Ovary (tissue), 3 donors: ENCODE data around the gene NCBP2.

Experiments
- EP300 ChIP-seq: sonication (generic); formaldehyde crosslinking; IDR thresholded peaks from one replicate; pipeline ENCODE4 v1.6.1; 2017; ENCODE audit warnings: antibody characterized with exemption
- POLR2A ChIP-seq: fragments of 450-650 bp; IDR thresholded peaks from one replicate; pipeline ENCODE4 v1.6.1; 2017; ENCODE audit warnings: antibody characterized with exemption, mild to moderate bottlenecking, moderate library complexity
- TF ChIP-seq, protein P1 (sequence below), 3 donors: fragments of 450-650 bp in 2 of 3; fragments of 200-600 bp in 1 of 3; IDR thresholded peaks; one replicate each; pipeline versions ENCODE4 v1.5.1 to v1.8.0; 2016 to 2022; ENCODE audit warnings: antibody characterized with exemption in 3 of 3, mild to moderate bottlenecking in 1 of 3
- donor health status: DM: no; HTN: no; CAD: no.

DNA sequence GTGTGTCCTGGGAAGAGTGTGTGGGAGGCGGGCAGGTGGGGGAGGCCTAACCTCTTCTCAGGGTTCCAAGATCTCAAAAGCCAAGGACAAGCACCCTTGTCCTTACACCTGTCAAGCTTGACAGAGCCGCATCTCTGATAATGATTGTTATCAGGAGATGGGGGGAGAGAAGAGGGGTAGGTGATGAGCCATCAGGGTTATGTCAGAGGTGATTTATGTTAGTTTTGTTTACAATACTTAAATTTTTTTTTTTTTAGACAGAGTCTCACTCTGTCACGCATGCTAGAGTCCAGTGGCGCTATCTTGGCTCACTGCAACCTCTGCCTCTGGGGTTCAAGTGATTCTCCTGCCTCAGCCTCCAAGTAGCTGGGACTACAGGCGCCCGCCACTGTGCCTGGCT is 7.4 kb upstream of the NCBP2 start:
- TF ChIP-seq EP300: no peak
- TF ChIP-seq, protein P1, sequence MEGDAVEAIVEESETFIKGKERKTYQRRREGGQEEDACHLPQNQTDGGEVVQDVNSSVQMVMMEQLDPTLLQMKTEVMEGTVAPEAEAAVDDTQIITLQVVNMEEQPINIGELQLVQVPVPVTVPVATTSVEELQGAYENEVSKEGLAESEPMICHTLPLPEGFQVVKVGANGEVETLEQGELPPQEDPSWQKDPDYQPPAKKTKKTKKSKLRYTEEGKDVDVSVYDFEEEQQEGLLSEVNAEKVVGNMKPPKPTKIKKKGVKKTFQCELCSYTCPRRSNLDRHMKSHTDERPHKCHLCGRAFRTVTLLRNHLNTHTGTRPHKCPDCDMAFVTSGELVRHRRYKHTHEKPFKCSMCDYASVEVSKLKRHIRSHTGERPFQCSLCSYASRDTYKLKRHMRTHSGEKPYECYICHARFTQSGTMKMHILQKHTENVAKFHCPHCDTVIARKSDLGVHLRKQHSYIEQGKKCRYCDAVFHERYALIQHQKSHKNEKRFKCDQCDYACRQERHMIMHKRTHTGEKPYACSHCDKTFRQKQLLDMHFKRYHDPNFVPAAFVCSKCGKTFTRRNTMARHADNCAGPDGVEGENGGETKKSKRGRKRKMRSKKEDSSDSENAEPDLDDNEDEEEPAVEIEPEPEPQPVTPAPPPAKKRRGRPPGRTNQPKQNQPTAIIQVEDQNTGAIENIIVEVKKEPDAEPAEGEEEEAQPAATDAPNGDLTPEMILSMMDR (IDR thresholded peaks at IDR 0.05): no peak
- no peak for TF ChIP-seq POLR2A
